Cardiac septum (tissue), 1 donor: ENCODE results near the gene COL4A1. TPM values are rescaled to one million over a fixed set of nuclear protein-coding genes. Genes with fewer than 3 reads are reported as not detected.

Experiments used
- DNase-seq: peaks from one replicate; pipeline ENCODE4 v3.0.0-alpha.2; 2020; ENCODE audit warnings: low spot score
- intact Hi-C: fragments of 100-400 bp; cut with DNase I; formaldehyde crosslinking; loops from one replicate; pipeline ENCODE4 v1.14.0; 2022
- total RNA-seq: library from RNA; stranded (reverse); fragmentation: NEBNext Ultra II Directional; extraction: Animal tissue kit (Norgen Biotek cat#: 25700); gene quantifications from one replicate; pipeline ENCODE4 v1.2.1, GENCODE V29; 2021
- donor health status: DM: no; HTN: no; CAD: no.

COL4A1 gene
- total RNA-seq, 1 donor from 2014 or later, result 196 TPM

GRCh38 chr13:110313261-110313660 lies 6.3 kb upstream of the COL4A1 start:
- peak; percentile 55 for DNase-seq
- intact Hi-C loops, result loop anchor here (5.0 kb wide), 1 partner anchor 34 kb away; no protein-coding TSS in a partner anchor

DNA sequence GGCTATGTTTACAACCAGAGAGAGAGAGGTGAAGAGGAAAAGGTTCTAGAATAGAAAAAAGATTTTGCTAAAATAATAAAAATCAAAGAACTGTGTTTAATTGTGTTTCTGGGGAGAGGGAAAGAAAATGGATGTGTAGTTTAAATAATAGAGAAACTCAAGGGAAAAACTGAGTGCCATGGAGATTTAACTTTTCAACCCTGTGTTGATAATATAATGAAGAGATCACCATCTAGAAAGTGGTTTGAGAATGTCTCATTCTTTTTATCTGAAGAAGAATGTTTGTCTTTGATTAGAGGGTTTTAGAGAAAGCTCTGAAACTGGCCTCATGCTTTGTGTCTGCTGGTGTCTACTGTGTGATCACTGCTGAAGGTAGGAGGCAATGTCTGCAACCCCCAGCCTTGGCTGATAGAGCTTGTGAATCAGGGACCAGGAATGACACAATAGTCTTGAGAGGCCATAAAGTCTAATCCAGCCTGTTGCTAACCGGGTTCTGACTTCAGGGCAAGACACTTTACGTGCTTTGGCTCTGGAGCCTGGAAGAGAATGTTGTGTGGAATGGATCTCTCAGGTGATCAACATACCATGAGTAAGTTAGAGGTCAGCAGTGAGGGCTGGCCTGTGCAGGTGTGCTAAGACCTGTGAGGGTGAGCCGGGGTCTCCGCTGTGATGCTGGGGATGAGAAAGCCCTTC lies 5.5 kb upstream of the COL4A1 start:
- intact Hi-C loops, result loop anchor here (5.0 kb wide), 1 partner anchor 35 kb away; no protein-coding TSS in a partner anchor
- DNase-seq, result peak; percentile 59

GRCh38 chr13:110311443-110312338 lies 4.7 kb upstream of the COL4A1 start:
- intact Hi-C loops, result loop anchor here (5.0 kb wide), 1 partner anchor 36 kb away; no protein-coding TSS in a partner anchor
- peak; percentile 74 for DNase-seq

- DNase-seq, result peak; percentile 65
- intact Hi-C loops, result loop anchor here (5.0 kb wide), 1 partner anchor 37 kb away; no protein-coding TSS in a partner anchor
Measured at GRCh38 chr13:110310541-110311442, 3.8 kb upstream of the COL4A1 start.

DNA sequence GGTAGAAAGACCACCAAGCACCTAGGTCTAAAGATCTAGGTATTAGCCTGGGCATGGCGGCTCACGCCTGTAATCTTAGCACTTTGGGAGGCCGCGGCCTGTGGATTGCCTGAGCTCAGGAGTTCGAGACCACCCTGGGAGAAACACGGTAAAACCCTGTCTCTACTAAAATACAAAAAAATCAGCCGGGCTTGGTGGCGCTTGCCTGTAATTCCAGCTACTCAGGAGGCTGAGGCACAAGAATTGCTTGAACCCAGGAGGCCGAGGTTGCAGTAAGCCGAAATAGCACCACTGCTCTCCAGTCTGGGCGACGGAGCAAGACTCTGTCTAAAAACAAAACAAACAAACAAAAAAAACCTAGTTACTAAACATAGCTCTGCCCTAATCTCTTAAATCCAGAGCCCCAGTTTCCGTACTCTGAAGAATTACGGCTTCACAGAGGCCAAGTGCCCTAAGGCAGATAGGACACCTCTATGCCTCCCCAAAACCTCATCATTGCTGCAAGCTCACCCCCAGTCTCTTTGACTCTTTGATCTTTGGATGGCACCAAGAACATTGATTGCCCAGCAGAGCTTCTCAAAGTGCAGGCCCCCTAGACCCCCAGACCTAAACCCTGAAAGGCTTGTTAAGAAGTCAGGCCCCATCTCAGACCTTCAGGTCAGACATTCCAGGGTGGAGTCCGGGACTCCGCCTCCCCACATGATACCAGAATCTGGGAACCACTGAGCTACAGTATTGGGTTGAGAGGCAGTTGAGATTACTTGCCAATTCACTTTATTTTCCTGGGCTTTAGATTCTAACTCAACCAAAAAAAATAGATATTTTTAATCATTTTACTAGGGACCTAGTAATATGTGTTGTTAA lies 2.9 kb upstream of the COL4A1 start:
- DNase-seq, result peak; percentile 67
- intact Hi-C loops, result loop anchor here (5.0 kb wide), 2 partner anchors 37 to 78 kb away; no protein-coding TSS in a partner anchor

DNA sequence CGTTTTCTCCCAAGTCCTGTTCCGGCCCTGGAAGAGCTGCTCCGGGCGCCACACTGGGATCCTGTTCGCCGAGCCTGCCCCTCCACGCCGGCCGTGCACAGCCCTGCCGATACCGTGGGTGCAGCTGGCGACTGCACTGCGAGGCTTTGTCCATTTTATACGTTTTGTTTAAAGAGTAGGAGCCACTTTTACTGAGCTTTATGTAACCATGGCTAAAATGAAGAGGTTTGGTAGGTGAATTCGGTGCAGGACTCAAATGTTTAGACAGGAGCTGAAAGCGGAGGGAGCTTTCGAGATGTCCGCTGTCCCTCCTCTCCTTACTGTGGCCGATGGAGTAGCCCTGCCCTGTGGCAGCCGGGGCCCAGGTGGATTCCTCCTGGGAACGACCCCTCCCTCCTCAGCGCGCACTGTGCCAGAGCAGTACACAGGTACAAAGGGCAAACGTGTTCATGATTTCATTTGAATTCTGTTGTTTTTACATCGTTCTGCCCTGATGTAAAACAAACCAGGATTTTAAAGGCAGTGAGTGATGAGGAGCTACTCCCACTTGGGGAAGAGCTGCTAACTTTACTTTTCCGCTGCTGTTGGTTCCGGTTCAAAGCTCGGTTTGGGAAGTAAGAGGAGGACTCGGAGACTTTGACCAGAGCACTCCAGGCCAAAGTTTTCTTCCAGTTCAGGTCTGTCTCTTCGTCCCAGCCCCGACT lies 1.9 kb upstream of the COL4A1 start:
- intact Hi-C loops, result loop anchor here (5.0 kb wide), 1 partner anchor 77 kb away; no protein-coding TSS in a partner anchor
- peak; percentile 68 for DNase-seq

DNA sequence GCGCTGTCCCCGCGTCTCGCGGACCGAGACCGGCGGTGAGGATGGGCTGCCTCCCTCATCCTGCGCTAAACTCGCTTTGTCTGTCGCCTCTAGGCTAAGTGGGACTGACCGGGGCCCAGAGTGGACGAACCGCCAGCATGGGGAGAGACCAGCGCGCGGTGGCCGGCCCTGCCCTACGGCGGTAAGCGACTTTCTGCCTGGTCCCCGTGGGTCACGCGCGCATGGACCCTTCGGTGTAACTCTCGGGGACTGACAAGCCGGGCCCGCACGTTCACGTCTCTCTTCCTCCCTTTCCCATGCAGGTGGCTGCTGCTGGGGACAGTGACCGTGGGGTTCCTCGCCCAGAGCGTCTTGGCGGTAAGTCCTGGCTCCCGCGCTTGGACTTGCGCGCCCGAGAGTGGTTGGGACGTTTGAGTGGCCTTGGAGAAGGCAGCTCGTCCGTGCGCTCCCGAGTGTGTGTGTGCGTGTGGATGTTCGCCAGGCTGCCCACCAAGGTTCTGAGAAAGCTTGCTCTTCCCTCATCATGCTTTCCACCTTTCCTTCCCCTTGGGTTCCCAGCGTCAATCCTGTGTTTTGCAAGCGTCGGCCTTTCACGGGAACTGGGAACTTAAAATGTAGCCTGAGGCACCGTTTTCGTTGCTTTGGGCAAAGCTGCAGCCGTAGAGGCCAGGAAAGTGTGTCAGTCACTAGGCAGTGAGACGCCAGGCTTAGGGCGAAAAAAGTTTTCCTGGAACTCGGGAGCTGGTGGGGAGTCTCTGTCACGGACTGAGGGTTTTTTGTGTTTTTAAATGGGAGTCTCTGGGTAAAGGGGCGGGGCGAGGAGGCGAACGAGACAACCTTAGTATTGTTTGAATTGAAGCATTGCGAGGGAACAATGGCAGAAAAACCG lies 1.1 kb upstream of the COL4A1 start:
- intact Hi-C loops, result loop anchor here (5.0 kb wide), 1 partner anchor 76 kb away; no protein-coding TSS in a partner anchor

DNA sequence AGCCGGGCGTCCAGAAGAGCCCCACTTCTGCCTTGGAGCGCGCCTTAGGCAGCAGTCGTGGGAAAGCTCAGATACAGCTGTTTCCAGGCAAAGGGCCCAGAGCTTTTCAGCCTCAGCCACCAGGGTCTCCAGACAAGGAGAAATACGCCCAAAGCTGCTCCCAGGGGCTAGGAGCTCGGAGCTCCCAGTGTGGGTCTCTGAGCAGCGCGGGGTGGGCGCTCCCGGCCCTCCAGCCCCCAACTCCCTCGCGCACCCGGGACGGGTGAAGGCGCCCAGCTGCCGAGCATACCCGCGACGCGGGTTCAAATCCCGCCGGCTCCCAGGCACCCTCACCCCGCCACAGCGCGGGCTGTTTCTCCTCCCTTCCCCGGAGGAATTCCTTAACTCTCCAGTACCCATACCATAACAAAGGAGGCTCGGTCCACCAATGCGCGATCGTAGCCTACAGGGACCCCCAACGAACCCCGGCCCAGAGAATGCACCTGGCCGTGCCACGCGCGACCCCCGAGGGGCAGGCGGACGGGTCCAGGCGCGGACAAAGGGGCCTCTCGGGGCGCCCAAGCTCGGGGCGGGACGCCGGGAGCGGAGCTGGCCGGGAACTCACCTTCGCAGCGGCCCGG lies 507 bp downstream of the COL4A1 start:
- DNase-seq, result peak; percentile 72

More for the DNA sequence above, 1.1 kb upstream of the COL4A1 start:
- peak; percentile 77 for DNase-seq

GRCh38 chr13:110305949-110306339 lies 1.0 kb downstream of the COL4A1 start:
- intact Hi-C loops, result loop anchor here (2.0 to 5.0 kb wide), 2 partner anchors 74 to 101 kb away; no protein-coding TSS in a partner anchor
- DNase-seq, result peak; percentile 20

More for the DNA sequence above, 507 bp downstream of the COL4A1 start:
- intact Hi-C loops, result loop anchor here (5.0 kb wide), 1 partner anchor 74 kb away; no protein-coding TSS in a partner anchor

DNA sequence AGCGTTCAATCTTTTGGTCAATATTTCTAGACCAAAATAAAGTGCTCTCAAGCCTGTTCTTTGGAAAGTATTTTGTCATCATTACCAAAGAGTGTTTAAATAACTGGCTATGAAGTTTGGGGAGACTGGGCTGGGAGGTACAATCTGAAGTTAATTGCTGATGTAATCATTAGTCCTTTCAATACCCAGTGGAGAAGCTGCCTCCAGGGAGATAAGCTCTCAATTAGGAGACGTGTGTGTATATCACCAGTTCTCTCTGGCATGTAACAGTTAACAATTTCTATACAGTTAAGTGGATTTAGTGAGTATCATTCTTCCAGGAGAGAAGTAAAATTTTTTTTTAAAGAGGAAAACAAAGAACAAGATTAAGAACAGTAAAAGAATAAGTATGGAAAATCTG lies 1.4 kb downstream of the COL4A1 start:
- intact Hi-C loops, result loop anchor here (2.0 to 5.0 kb wide), 2 partner anchors 73 to 101 kb away; no protein-coding TSS in a partner anchor

DNA sequence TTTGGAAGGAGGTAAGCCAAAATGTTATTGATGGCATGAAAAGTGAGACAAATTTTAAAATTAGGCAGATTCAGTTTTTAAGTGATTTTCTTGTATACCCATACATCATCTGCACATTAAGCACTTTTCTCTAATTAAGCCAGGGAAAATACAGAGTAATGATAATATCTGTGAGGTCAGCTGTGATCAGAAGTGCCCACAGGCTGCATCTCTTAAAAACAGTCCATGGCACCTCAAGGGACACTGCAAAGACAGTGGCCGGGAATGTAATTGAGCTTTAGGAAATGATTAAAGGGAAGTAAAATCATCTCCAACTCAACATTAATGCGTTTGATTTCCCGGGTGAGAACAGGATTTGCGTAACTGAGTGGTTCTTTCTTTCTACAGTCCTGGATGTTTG lies 2.0 kb downstream of the COL4A1 start:
- no peak for DNase-seq
- intact Hi-C loops, result loop anchor here (2.0 to 5.0 kb wide), 2 partner anchors 73 to 102 kb away; no protein-coding TSS in a partner anchor

More for the DNA sequence above, 1.4 kb downstream of the COL4A1 start:
- DNase-seq, result no peak

- intact Hi-C loops, result loop anchor here (2.0 to 5.0 kb wide), 2 partner anchors 37 to 103 kb away; no protein-coding TSS in a partner anchor
- peak; percentile 67 for DNase-seq
Measured at GRCh38 chr13:110304256-110304655, 2.7 kb downstream of the COL4A1 start.

DNA sequence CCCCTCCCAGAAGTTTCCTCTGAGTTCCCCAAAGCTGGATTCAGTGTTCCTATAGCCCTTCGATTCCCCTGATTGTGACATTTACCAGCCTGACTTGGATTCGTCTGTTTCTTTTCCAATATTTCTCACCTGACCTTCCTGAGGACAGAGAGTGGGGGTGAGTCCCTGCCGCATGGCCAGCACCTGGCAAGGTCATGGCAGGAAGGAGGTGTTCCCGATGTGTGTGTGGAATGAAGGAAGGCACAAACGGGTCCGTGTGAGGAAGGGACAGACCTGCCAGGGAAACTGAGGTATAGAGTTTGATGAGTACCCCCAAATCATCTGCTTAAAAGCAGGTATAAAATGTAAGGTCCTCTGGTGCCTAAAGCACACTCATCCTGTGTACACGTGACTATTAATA lies 3.3 kb downstream of the COL4A1 start:
- DNase-seq, result peak; percentile 58
- intact Hi-C loops, result loop anchor here (2.0 to 5.0 kb wide), 2 partner anchors 36 to 103 kb away; no protein-coding TSS in a partner anchor

DNA sequence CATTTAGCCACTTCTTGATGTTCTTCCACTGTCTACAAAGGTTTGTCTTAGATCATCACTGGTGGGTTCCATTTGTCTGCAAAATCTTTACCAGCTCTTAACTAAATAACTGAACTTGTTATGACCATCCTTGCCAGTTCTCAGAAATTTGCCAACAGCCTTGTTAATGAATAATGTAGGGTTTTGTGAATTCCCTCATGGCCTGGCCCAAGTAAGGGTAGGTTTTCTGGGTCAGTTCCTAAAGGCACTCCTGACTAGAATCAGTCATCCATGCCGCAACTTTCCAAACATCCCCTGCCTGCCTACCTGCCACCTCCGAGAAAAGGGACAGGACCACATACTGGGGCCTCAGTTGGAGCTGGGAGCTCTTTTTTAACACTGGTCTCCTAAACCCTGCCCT lies 4.0 kb downstream of the COL4A1 start:
- no peak for DNase-seq
- intact Hi-C loops, result loop anchor here (5.0 kb wide), 1 partner anchor 36 kb away; no protein-coding TSS in a partner anchor
